NCI-H2196 treated with DMSO at 0.1 percent for 48 hours (cell line): Measurements from ENCODE around the gene TRIP4.
"Not testable (repeated sequence)": the region's sequence is repeated elsewhere in the genome, so short reads cannot be mapped to it uniquely, and the experiment has no call there.

ENCODE experiments used
- DNase-seq: peaks from one replicate; lab custom pipeline; 2025; ENCODE audit not compliant: unreplicated experiment; lab: John Stamatoyannopoulos, UW

The TRIP4 gene

GRCh38 chr15:64483749-64484148 lies 96.1 kb downstream of the TRIP4 start:
- no peak for DNase-seq

GRCh38 chr15:64485796-64486195 lies 98.2 kb downstream of the TRIP4 start:
- no peak for DNase-seq

GRCh38 chr15:64490598-64491259 lies 103.1 kb downstream of the TRIP4 start:
- DNase-seq: no peak

- DNase-seq: no peak
Observed at GRCh38 chr15:64493641-64494040, 106.0 kb downstream of the TRIP4 start.

- DNase-seq: not testable (repeated sequence)
Observed at GRCh38 chr15:64495968-64496367, 108.3 kb downstream of the TRIP4 start.

- DNase-seq: no peak
Observed at GRCh38 chr15:64500695-64501395, 113.2 kb downstream of the TRIP4 start.

GRCh38 chr15:64501396-64501715 lies 113.7 kb downstream of the TRIP4 start:
- no peak for DNase-seq

GRCh38 chr15:64502151-64502550 lies 114.5 kb downstream of the TRIP4 start:
- no peak for DNase-seq

GRCh38 chr15:64502551-64502950 lies 114.9 kb downstream of the TRIP4 start:
- DNase-seq: no peak

- DNase-seq: no peak
Observed at GRCh38 chr15:64503197-64503596, 115.6 kb downstream of the TRIP4 start.

- DNase-seq: no peak
Observed at GRCh38 chr15:64503640-64504039, 116.0 kb downstream of the TRIP4 start.
